Tibial nerve (tissue), 4 donors: ENCODE data around the gene TMEM126B. TPM values are rescaled to one million over a fixed set of nuclear protein-coding genes. Genes with fewer than 3 reads are reported as not detected.
A peak's percentile ranks its signal among the peaks of the same experiment; 100 is the strongest.

Experiments
- DNase-seq, 2 donors: peaks; one replicate each; pipeline ENCODE4 v3.0.0-alpha.2; 2019; ENCODE audit warnings: low spot score in 2 of 2
- H3K27ac ChIP-seq, 4 donors: fragments of 200-600 bp; sonication (generic) in 3 of 4; one replicate each; pipeline ENCODE4 v1.5.1; 2017 to 2019; ENCODE audit warnings: mild to moderate bottlenecking in 1 of 4
- H3K27me3 ChIP-seq, 2 donors: fragments of 200-600 bp; sonication (generic) in 1 of 2; one replicate each; pipeline versions ENCODE4 v1.5.1 to v1.6.0; 2017 to 2019
- H3K36me3 ChIP-seq, 3 donors: fragments of 200-600 bp; sonication (generic); one replicate each; pipeline ENCODE4 v1.5.1; 2018 to 2019
- H3K4me1 ChIP-seq, 4 donors: fragments of 200-600 bp; sonication (generic) in 3 of 4; one replicate each; pipeline ENCODE4 v1.5.1; 2017 to 2019
- H3K4me3 ChIP-seq, 4 donors: fragments of 200-600 bp; sonication (generic) in 3 of 4; one replicate each; pipeline ENCODE4 v1.5.1; 2017 to 2019; ENCODE audit warnings: mild to moderate bottlenecking in 1 of 4, moderate library complexity in 1 of 4
- H3K9me3 ChIP-seq, 4 donors: fragments of 200-600 bp; sonication (generic) in 3 of 4; one replicate each; pipeline ENCODE4 v1.5.1; 2017 to 2019
- CTCF ChIP-seq, 5 experiments: fragments of 200-600 bp in 3 of 5; fragments of 450-650 bp in 2 of 5; sonication (generic) in 3 of 5; IDR thresholded peaks; one replicate each; pipeline ENCODE4 v1.5.1; 2016 to 2019; ENCODE audit warnings: antibody characterized with exemption in 5 of 5, mild to moderate bottlenecking in 3 of 5, moderate library complexity in 2 of 5
- EP300 ChIP-seq, 2 donors: sonication (generic); formaldehyde crosslinking; IDR thresholded peaks; one replicate each; pipeline ENCODE4 v1.6.1; 2017; ENCODE audit warnings: antibody characterized with exemption in 2 of 2, mild to moderate bottlenecking in 1 of 2
- POLR2A ChIP-seq, 2 donors: fragments of 450-650 bp; IDR thresholded peaks; one replicate each; pipeline ENCODE4 v1.6.1; 2017; ENCODE audit warnings: antibody characterized with exemption in 2 of 2, mild to moderate bottlenecking in 2 of 2, moderate library complexity in 2 of 2
- WGBS, 2 donors: methylation state at CpG; one replicate each; pipeline ENCODE4 v1.1.5; 2018; 5-methylcytosine and 5-hydroxymethylcytosine counted together
- total RNA-seq, 4 donors: library from RNA; depleted of rRNA; stranded (reverse); fragments of >200 nt; gene quantifications; one replicate each; pipeline ENCODE4 v1.1.0, GENCODE V29; 2016

Gene TMEM126B
- total RNA-seq, 4 donors from 2014 or later, result 39.4 to 55.9 (median 46.4) TPM

GRCh38 chr11:85685820-85686459 is 57.5 kb downstream of the TMEM126B start, which contains the start of gene CCDC89:
Gene CCDC89 (minus strand): TSS chr11:85686195. CDS start chr11:85686130, 65 bp downstream.
- 46 to 56% methylated on average over 13 of the region's 13 CpGs for WGBS, 2 donors
- DNase-seq, result peak; percentile 46 to 70
- H3K36me3 ChIP-seq, result no peaks in the 10 kb centered on the region
- TF ChIP-seq EP300 (IDR thresholded peaks at IDR 0.05) (peak in 1 of 2 donors; percentile 41), CTCF (IDR thresholded peaks at IDR 0.05) (peak in 1 of 5 experiments; percentile 19), POLR2A (IDR thresholded peaks at IDR 0.05) (peak in 1 of 2 donors; percentile 16)
- H3K27me3 ChIP-seq, result no peaks in the 10 kb centered on the region
- no peaks in the 10 kb centered on the region for H3K9me3 ChIP-seq
- H3K4me3 ChIP-seq, result peak within 1 kb of the TSS; percentile 21 to 47 (median 32)
- peak within 1 kb of the TSS; percentile 10 to 75 (median 64) for H3K27ac ChIP-seq
- H3K4me1 ChIP-seq, result peaks cover 0 to 29% (median 0%) of the 10 kb centered on the region in 4 donors

Other genes with a start within 250 kb of the TMEM126B start
- gene DLG2, start 1.2 kb upstream of the TMEM126B start, total RNA-seq, result 10 to 100 TPM in 1 of 4 donors, 1 to 10 TPM in 3; 6.5 to 14.6 (median 7.2) TPM
- gene TMEM126A, start 19.4 kb downstream of the TMEM126B start, total RNA-seq, result 10 to 100 TPM in 3 of 4 donors, 1 to 10 TPM in 1; 9.8 to 33.6 (median 28.5) TPM
- gene CREBZF, start 36.5 kb downstream of the TMEM126B start, total RNA-seq, result 10 to 100 TPM; 81.3 to 98.4 (median 92.5) TPM
- gene CCDC89, start 57.6 kb downstream of the TMEM126B start, total RNA-seq, result 1 to 10 TPM in 3 of 4 donors, under 1 TPM in 1; 0.44 to 4.1 (median 2.2) TPM
- gene SYTL2, start 182.5 kb downstream of the TMEM126B start, total RNA-seq, result 10 to 100 TPM; 21.9 to 71.2 (median 28.8) TPM
- gene CCDC83, start 226.8 kb downstream of the TMEM126B start, total RNA-seq, result not detected